Erythroblast (primary cell): ENCODE measurements around the gene TOP2B.

Experiments used
- DNase-seq, 2 experiments: peaks; one replicate each; lab custom pipeline; 2025; lab: John Stamatoyannopoulos, UW
- GATA1 ChIP-seq: IDR thresholded peaks from 2 replicates; pipeline ENCODE4 v1.6.1; 2011; ENCODE audit warnings: low read depth, mild to moderate bottlenecking, control low read depth, low read length, moderate library complexity
- POLR2A ChIP-seq: IDR thresholded peaks from 2 replicates; pipeline ENCODE4 v1.6.1; 2011; ENCODE audit warnings: mild to moderate bottlenecking, low read length

TOP2B gene

DNA sequence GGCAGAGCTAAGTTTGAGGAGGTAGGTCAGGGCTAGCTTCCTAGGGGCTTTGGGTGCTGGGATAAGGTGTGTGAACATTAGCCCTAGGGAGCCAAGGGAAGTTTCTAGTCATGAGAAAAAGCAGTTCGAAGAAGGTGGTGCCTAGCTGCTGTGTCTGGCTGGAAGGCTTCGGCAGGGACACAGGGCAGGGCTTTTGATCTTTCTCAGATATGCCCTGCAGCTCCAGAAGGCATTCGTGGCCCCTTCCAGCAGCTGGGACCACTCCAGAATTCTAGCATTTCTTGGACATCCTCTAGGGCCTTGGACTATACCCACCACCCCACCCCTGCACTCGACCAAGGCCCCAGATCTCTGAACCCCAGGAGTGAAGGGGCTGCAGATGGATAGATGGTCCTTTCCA lies 88.6 kb downstream of the TOP2B start:
- DNase-seq: no peak
- TF ChIP-seq GATA1: no peak
- no peak for TF ChIP-seq POLR2A

DNA sequence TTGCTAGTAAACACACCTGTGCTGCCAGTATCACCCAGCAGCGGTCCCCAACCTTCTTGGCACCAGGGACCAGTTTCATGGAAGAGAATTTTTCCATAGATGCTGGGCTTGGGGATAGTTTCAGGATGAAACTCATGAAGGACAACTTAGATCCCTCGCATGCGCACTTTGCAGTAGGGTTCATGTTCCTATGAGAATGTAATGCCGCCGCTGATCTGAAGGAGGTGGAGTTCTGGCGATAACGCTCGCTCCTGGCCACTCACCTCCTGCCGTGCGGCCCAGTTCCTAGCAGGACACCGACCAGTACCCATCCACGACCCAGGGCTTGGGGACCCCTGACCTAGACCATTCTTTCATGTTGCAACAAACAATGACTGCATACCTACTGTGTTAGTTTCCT lies 89.7 kb downstream of the TOP2B start:
- TF ChIP-seq POLR2A (no peak), GATA1 (no peak)
- no peak for DNase-seq

DNA sequence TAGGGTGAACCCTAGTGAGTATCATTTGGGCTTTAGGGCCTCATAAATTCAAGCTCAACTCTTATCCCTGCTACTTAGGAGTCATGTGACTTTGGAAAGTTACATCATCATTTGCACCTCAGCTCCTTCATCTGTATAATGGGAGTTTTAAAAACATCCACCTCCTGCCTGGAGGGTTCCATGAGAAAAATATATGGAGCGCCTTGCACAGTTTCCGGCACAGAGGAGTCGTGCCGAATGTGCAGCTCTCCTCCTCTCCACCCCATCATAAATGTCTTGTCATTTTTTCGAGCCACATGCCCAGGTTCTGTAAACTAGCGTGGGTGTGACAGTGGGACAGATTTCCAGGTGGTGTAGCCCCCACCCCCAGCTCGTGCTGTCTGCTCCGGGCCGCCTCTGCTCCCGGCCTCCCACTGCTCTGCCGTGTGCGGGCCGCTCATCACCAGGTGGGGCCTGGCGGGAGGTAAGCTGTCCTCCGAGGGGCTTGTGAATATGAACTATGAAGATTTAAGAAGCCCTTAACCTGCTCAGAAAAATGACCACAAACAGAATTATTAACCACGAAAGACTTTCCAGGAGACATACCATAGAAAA lies 90.4 kb downstream of the TOP2B start:
- no peak for TF ChIP-seq POLR2A
- TF ChIP-seq GATA1: no peak
- no peak for DNase-seq

DNA sequence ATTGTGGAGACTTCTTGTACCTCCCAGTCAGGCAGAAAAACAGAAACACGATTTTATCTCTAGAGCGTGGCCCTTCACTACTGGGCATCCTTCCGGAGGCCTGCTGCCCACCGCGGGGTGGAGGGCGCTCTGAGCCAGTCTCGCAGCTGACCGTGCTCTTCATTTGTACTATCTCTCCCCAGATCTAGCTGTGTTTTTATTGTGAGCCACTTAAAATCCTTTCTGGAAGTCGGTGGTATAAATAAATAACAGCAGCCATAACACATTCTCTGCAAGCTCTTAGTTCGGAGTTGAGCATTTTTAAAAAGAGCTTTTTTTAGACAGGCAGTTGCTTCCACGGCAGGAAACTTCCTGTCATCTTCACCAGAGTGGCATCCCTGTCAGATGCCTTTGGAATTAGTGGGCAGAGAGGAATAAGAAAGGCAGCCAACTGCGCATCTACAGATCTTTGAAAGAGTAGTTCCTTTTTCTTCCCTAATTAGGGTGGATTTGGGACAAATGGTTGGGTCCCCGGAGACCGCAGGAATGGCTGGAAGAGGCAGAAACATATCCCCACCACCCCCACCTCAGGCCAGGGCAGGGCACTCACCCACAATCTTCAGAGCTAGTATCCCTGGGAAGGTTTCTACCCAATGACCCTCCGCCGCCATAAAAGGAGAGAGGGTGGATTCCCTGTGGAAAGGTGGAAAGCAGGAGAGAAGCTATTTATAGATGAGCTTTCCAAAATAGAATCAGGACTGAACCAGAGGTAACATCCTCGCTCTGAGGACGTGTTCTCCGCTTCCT lies 91.1 kb downstream of the TOP2B start:
- TF ChIP-seq GATA1 (no peak), POLR2A (no peak)
- DNase-seq: no peak

DNA sequence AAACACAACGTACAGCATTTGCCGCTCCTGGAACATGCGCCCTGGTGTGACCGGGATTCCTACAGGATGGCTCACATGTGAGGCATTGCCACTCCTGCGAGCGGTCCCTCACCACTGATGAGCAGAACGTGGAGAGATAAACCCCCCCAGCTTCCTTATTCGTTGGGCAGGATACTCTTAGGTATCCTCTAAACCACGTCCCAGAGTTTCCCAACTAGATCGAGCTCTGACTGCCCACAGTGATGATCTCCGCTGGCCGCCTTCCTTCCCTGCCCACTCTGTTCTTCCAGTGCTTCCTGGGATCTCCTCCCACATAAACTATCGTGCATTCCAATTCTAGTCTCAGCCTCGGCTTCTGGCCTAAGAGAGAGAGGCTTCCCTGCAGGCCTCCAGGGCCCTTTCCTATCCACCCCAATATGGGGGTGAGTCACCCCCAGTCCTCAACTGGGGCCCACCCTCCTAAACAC lies 91.8 kb downstream of the TOP2B start:
- no peak for DNase-seq
- no peak for TF ChIP-seq GATA1
- TF ChIP-seq POLR2A: no peak

DNA sequence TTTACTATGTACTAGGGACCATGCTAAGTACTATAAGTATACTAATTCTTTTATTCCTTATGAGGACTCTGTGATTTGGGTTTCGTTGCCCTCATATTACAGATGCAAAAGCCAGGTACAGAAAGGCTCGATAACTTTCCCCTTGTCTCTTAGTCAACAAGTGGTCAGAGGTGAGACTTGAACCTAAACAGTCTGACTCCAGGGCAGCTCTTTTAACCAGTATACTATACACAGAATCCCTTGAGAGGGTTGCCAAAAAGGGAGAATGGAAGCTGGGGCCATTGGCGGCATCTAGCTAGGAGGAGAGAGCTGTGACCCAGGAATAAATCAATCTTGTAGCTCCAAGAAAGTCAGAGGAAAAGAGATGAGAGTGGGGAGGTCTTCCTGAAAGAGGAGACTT lies 92.4 kb downstream of the TOP2B start:
- DNase-seq: no peak
- TF ChIP-seq GATA1: no peak
- no peak for TF ChIP-seq POLR2A

DNA sequence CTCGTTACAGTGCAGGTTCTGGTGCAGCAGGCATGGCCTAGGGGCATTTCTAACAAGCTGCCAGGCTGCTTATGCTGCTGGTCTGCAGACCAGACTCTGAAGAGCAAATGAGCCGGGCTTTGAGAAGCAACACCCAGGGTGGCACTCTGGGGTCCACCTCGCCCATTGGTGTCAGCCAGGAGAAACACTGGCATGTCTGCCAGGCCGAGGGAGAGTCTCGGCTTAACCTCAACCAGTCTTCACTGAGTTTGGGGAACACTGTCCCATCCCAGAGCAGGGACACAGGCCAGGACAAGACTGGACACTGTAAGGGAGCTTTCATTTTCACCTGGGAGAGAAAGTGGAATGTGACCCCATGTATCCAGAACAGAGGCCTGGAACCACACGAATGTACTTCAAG lies 93.4 kb downstream of the TOP2B start:
- DNase-seq: no peak
- TF ChIP-seq GATA1: no peak
- no peak for TF ChIP-seq POLR2A

DNA sequence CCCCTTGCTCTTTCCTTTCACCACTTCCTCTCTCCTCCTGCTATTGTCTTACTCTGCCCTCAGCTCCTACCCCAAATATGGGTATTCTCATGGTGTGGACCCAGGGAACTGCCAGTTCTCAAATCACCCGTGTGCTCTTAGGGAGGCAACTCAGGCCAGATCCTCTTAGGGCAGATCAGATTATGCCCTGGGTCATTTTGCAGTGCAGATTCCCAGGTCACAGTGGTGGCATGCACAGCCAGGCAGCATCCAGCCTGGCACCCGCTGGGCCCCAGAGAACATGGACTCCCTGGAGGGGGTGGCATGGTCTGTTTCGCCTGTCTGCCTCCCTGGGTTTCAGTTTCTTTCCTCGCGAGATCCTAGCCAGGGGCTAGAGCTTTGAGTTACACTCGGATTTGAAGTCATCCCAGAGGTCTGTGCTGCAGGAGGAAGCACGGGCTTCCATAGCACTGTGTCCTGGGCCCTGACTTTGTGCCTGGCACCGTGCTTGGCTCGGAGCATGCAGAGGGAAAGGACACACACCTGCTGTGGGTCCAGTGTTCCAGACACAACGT lies 96.1 kb downstream of the TOP2B start:
- no peak for DNase-seq
- TF ChIP-seq GATA1: no peak

DNA sequence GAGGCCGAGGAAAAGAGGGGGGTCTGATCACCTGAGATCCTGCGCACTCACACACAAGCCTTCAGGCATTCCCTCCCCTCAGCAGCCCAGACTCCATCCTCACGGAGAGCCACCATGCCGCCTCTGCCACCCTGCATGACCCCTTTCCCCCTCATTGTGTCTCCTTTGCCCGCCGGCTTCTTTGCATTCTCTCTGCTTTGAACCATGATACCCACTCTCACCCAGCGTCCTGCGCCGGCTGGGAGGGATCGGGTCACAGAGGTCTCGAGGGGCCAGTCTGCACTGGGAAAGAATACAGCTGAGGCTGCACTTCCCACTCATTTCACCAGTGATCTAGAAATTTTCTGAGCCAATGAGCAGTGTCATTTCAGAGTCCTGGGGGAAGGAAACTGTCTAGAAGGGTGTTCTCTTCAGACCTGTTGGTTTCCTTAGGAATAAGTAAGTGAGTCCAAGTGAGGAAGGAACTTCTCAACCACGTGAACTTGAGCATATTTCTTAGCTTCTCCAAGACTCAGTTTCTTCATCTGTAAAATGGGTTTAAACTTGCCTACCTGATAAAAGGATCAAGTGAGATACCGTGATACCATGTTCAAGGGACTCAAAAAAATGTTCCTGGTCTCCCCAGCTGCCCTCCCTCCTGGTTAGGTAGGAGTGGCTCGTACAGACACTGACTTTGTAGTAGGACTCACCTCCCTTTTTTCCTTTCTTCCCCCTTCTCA lies 96.7 kb downstream of the TOP2B start:
- TF ChIP-seq GATA1: no peak
- no peak for TF ChIP-seq POLR2A
- DNase-seq: no peak

DNA sequence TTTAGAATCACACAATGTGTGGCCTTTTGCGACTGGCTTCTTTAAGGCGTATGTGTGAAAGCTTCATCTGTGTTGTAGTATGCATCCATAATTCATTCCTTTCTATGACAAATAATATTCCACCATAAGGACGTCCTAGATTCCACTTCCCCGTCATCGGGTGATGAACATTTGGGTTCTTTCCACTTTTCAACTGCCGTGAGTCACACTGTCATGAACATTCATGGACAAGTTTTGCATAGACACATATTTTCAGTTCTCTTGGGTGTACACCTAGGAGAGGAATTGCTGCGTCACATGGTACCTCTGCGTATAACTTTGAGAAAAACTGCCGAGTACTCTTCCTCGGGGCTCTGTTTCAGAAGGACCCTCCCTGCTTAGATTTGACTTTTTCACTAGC lies 97.3 kb downstream of the TOP2B start:
- DNase-seq: no peak
- TF ChIP-seq POLR2A (no peak), GATA1 (no peak)

DNA sequence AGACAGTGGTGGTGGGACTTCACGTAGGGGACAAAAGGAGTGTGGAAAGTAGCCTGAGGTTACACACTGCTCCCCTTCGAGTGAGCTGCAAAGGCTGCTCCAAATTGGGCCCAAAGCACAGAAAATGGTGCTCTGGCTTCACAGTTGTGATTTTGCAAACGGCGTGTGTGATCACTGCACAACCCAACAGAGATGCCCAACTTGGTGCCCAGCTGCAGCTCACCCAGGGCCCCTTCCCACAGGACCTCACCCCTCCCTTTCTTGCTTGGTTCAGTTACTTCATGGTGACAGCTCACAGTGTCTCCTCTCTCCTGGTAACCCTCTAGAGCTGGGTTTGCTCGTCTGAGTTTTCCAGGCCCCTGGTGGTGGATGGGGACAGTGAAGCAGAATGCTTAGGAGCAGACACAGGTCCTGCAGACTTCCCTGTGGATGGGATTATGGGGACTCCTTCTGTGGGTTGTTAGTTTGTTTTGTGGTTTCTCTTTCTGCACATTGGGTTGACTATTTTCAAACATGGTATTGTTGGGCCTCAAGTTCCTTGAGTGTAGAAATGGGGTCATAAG lies 98.3 kb downstream of the TOP2B start:
- TF ChIP-seq GATA1 (no peak), POLR2A (no peak)
- no peak for DNase-seq

DNA sequence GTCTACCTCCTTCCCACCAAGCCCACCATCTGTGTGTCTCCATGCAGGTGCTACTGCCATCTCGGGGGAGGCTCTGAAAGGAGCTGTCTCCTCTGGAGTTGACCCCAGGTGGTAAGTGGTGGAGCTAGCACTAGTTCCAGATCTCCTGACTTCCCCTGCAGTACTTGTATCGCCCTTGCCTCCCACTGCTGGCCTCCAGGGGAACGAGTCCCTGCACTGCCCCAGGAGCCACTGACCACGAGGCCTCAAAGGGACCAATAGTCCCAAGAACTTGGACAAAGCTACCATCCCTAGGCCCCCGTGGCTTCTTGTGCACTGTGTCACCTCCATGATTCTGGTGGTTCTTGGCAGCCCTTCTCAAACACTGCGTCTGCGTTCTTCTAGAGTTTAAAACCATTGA lies 98.9 kb downstream of the TOP2B start:
- no peak for TF ChIP-seq GATA1
- TF ChIP-seq POLR2A: no peak
- DNase-seq: no peak

DNA sequence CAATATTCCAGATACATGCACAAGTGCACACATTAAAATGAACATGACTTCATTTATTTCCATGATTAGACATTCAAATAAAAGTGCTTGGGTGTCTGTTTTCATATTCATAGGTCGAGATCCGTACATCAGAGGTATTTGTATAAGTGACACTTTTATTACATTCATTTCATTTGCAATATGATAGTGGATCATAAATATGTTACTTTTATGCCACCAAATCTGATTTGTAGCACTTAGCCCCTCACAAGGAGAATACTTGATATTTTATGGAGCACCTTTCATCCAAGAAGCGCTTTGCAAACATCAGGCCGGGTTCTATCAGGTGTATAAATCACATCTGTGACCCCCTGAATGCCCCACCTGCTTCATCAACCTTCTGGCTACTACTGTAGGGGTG lies 100.6 kb downstream of the TOP2B start:
- no peak for DNase-seq
- TF ChIP-seq GATA1 (no peak), POLR2A (no peak)

DNA sequence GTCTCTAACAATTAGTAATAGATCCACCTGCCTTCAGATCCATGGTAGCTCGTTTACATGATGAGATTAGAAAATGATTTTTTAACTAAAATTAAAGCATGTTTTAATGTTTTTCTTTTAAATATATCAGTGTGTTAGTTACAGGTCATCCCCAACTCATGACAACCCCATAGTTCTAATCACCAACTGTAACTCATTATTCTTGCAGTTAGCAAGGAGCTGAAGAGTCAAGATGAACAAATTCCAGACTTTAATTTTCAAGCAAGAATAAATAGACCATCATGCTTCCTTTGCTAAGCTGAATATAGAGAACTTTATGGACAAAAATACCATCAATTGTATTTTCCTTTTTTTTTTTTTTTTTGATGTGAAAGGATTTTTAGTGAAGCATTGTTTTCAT lies 101.1 kb downstream of the TOP2B start:
- DNase-seq: no peak
- no peak for TF ChIP-seq GATA1
